ENCODE measurements around the gene ZNF621.
"Not testable (repeated sequence)": the region's sequence is repeated elsewhere in the genome, so short reads cannot be mapped to it uniquely, and the experiment has no call there.

The ZNF621 gene

DNA sequence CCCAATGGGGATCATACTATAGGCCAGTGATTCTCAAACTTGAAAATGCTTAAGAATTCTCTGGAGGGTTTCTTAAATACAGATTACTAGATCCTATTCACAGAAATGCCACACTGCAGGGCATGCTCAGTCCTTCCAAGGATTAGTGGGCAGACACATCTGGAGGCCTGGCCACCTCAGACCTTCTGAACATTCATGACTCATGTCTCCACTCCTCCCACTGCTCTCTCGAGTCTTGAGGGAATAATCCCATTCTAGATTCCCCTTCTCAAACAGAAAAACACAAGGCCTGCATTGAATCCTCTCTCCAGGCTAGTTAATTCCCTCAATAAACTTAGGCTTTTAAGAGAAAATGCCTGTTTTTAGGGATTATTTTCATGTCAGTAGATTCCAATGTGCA lies 22.1 kb downstream of the ZNF621 start:
- no peak for FAIRE-seq

DNA sequence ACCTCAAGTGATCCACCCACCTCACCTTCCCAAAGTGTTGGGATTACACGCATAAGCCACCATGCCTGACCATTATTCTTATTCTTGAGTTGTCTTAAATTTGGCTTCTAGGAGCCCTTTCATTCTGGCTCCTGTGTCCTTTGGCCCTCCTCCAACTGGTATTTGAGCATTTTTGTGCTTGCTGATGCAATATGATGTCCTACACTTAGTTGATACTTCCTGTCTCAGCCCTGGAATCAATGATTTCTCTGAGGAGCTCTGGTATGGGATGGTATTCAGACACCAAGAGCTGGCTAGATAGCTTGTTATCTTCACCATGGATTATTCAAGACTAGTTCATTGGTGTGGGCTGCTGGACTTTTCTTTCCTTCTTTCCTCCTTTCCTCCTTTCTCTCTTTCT lies 25.4 kb downstream of the ZNF621 start:
- FAIRE-seq = no peak

DNA sequence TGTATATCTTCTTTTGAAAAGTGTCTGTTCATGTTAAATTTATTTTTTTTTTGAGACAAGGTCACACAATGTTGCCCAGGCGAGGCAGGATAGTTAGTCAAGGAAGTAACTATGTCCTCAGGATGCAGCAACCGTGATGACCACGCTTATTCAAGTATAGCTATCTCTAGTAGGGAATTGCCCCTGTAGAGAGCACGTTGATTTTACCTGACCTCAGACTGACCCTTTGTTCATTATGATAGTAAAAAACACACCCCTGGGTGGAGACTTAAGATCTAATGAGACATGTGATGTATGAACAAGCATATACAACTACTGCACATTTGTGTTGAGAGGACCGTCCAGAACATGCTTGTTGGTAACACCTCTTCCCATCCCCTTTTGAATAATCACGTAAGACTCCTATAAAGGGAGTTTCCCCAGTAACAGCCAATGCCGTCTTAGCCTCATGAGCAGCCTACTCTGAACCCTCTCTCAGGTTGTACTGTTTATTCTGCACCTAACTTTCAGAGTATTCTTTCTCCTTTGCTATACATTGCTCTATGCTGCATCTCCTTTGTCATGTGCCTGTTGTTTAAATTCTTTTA lies 32.9 kb downstream of the ZNF621 start:
- no peak for FAIRE-seq

- not testable (repeated sequence) for FAIRE-seq
Measured at GRCh38 chr3:40562482-40562881, 37.7 kb downstream of the ZNF621 start.

DNA sequence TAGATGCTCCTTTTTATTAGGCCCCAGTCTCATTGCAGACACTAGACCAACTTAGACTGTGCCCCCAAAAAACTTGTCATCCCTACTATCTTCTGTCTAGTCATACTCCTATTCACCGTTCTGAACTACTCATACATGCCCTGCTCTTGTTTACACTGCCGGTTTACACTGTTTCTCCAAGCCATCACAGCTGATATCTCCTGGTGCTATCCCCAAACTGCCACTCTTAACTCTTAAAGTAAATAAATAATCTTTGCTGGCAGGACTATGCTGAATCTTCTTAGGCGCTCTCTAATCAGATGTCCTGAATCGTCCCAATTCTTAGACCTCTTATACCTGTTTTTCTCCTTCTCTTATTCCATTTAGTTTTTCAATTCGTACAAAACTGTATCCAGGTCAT lies 40.9 kb downstream of the ZNF621 start:
- FAIRE-seq = not testable (repeated sequence)

GRCh38 chr3:40566694-40567093 lies 41.9 kb downstream of the ZNF621 start:
- FAIRE-seq = no peak

- FAIRE-seq = no peak
Measured at GRCh38 chr3:40572588-40572987, 47.8 kb downstream of the ZNF621 start.

GRCh38 chr3:40574050-40574449 lies 49.3 kb downstream of the ZNF621 start:
- no peak for FAIRE-seq

DNA sequence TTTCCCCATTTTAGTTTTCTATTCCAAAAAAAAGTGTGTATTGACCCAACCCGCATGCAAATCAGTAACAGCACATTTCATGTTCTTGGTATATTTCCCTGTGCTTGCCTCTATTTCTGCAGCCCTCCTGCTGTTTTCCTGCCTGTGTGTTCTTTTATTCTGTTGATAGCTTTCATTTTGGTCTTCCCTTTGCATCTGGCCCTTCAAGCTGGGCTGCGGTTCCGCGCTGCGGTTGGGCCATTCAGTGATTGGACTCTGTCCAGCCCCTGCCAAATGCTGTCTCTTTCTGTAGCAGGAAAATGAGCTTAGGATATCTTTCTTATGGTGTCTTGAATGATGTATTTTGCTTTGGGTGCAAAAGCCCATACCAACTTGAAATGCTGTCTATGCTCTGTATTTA lies 49.9 kb downstream of the ZNF621 start:
- FAIRE-seq = no peak

- FAIRE-seq = no peak
Measured at GRCh38 chr3:40576396-40576795, 51.6 kb downstream of the ZNF621 start.

DNA sequence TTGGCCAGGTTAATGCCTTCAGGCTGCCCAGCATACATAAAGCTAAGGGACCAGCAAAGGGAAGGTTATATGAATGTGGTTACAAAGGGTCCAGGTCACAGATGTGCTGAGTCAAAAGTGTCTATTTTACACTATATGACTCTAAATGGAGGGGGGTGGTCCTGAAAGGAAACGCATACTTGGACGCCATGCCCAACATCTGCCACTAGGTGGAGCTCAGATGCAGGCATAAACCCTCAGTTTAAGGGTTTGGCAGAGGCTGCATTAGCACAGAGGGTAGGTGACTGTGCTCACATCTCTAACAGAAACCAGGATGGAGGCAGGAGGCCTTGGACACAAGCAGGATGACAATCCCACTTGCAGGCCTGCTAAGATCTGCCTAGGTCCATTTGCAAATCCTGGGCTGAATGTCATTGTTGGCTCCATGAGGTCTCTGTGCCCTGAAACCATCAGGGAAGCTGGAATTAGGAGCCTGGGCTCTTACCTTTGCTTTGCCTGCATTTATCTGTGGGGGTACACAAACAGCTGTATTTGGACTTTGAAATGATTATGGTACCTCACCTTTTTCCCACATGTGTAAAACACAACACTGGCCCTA lies 55.8 kb downstream of the ZNF621 start:
- no peak for FAIRE-seq

- FAIRE-seq = no peak
Measured at GRCh38 chr3:40581166-40581565, 56.4 kb downstream of the ZNF621 start.

DNA sequence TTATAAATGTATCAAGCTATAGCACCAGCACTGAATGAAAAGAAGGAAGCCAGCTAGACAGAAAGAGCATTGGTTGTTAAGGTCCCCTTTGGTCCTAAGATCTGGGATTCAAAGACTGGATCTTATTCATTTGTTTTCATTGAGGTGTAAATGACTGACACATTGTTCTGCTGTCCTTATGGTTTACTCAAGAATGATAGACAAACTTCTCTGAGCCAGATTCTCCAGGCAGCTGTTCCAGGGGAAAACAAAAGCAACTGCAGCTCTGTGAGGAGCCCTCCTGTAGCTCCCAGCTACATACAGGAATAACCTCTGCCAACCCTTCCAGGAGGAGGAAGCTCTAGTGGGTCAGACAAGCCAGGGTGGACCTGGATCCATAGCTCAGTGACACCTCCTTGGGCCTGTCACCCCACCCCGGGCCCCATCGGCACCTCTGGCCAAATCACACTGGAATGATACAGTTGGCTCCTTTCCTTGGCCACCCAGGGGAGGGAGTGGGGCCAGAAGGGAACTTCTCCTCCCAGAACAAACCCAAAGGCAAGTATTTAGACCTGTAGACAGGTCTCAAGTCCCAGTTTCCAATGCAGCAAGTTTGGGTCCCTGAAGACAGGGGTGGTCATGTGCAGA lies 57.8 kb downstream of the ZNF621 start:
- no peak for FAIRE-seq

DNA sequence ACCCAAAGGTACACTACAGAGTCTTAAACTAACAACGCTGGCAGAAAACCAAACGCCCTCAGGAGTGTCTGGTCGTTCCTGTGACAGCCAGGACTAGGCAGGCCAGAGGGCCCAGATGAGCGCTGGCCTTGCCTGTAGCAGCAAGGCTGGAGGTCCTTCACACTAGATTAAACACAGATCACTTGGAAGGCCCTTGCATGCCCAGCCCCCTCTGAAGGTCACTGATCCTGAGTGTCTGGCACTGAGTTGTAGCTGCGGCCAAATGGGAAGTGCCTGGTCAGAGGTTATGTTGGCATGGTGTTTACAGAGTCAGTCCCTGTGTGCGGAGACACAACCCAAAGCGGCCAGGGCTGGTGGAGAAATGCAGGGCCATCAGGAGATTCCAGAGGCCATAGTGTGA lies 58.9 kb downstream of the ZNF621 start:
- FAIRE-seq = no peak

GRCh38 chr3:40584625-40585189 lies 59.9 kb downstream of the ZNF621 start:
- FAIRE-seq = no peak

- FAIRE-seq = no peak
Measured at GRCh38 chr3:40585381-40586016, 60.7 kb downstream of the ZNF621 start.

GRCh38 chr3:40586901-40587300 lies 62.1 kb downstream of the ZNF621 start:
- FAIRE-seq = no peak

DNA sequence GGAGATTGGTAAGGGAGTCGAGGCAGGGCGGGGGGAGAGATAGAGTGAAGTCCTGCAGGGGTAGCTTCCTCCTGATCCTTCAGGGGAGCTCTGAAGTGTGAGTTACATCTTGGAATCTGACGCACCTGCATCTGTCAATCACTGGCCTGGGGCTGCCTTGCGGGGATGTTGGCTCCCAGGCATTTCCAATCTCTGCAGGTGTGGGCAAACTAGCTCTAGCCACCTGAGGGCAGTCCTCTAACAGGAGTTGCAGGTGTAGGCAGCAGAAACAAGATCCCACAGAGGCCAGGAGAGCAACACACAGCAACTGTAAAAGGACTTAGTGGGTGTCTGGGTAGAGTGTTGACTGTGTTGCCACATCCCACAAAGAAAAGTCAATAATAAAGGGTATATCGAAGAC lies 63.6 kb downstream of the ZNF621 start:
- no peak for FAIRE-seq

Data from A204.1 (cell line).